ENCODE results near the gene TTC21A. TPM values are rescaled to one million over a fixed set of nuclear protein-coding genes. Genes with fewer than 3 reads are reported as not detected.

Gene TTC21A
- total and polyA plus RNA-seq, 2 experiments from 2014 or later = 1.8 to 2.0 TPM

DNA sequence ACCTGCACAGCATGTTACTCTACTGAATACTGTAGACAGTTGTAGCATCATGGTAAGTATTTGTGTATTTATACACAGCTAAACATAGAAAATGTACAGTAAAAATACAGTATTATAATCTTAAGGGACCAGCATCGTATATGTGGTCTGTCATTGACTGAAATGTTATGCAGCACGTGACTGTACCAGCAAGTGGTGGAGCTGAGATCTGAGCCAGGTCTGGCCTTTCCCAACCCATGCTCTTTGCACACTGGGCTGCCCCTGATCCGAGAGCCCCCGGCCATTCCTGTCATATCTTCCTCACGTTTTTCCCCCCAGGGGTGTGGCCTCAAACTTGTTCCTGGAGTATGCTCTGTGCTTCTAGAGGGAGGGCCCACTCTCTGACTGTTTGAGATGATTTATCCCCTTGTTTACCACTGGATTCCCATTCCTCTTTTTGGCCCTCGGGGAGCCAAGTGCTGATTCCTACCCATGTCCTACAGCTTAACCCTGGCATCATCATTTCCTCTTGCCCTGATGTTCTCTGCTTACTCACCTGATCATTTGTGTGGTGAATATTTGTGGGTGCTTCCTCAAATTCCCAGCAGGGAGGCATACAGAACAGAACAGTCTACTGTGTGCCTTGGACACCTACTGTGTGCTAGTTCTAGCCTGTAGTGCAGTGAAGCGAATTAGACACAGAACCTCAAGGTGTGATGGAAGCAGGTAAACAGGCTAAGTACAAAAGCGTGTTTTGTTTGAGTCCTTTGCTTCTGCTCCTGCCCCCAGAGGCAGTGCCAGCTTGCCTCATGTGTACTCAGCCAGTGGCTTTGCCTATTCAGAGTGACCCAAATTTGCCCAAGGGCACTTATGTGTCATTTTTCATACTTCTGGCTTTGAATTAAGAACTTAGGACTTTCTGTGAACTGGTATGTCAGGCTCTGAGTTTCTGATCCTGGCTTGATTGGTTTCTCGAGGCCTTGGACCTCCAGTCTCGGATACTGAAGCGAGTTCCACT, 24.9 kb downstream of the TTC21A start (continued):
- TF ChIP-seq, protein P1, sequence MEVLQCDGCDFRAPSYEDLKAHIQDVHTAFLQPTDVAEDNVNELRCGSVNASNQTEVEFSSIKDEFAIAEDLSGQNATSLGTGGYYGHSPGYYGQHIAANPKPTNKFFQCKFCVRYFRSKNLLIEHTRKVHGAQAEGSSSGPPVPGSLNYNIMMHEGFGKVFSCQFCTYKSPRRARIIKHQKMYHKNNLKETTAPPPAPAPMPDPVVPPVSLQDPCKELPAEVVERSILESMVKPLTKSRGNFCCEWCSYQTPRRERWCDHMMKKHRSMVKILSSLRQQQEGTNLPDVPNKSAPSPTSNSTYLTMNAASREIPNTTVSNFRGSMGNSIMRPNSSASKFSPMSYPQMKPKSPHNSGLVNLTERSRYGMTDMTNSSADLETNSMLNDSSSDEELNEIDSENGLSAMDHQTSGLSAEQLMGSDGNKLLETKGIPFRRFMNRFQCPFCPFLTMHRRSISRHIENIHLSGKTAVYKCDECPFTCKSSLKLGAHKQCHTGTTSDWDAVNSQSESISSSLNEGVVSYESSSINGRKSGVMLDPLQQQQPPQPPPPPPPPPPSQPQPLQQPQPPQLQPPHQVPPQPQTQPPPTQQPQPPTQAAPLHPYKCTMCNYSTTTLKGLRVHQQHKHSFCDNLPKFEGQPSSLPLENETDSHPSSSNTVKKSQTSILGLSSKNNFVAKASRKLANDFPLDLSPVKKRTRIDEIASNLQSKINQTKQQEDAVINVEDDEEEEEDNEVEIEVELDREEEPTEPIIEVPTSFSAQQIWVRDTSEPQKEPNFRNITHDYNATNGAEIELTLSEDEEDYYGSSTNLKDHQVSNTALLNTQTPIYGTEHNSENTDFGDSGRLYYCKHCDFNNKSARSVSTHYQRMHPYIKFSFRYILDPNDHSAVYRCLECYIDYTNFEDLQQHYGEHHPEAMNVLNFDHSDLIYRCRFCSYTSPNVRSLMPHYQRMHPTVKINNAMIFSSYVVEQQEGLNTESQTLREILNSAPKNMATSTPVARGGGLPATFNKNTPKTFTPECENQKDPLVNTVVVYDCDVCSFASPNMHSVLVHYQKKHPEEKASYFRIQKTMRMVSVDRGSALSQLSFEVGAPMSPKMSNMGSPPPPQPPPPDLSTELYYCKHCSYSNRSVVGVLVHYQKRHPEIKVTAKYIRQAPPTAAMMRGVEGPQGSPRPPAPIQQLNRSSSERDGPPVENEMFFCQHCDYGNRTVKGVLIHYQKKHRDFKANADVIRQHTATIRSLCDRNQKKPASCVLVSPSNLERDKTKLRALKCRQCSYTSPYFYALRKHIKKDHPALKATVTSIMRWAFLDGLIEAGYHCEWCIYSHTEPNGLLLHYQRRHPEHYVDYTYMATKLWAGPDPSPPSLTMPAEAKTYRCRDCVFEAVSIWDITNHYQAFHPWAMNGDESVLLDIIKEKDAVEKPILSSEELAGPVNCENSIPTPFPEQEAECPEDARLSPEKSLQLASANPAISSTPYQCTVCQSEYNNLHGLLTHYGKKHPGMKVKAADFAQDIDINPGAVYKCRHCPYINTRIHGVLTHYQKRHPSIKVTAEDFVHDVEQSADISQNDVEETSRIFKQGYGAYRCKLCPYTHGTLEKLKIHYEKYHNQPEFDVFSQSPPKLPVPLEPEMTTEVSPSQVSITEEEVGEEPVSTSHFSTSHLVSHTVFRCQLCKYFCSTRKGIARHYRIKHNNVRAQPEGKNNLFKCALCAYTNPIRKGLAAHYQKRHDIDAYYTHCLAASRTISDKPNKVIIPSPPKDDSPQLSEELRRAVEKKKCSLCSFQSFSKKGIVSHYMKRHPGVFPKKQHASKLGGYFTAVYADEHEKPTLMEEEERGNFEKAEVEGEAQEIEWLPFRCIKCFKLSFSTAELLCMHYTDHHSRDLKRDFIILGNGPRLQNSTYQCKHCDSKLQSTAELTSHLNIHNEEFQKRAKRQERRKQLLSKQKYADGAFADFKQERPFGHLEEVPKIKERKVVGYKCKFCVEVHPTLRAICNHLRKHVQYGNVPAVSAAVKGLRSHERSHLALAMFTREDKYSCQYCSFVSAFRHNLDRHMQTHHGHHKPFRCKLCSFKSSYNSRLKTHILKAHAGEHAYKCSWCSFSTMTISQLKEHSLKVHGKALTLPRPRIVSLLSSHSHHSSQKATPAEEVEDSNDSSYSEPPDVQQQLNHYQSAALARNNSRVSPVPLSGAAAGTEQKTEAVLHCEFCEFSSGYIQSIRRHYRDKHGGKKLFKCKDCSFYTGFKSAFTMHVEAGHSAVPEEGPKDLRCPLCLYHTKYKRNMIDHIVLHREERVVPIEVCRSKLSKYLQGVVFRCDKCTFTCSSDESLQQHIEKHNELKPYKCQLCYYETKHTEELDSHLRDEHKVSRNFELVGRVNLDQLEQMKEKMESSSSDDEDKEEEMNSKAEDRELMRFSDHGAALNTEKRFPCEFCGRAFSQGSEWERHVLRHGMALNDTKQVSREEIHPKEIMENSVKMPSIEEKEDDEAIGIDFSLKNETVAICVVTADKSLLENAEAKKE (CRISPR knock-in tag; IDR thresholded peaks at IDR 0.05) = no peak
- TF ChIP-seq JUNB (IDR thresholded peaks at IDR 0.05; ENCODE audit: unreplicated experiment) (no peak), EZH2phosphoT487 (IDR thresholded peaks at IDR 0.05; ENCODE audit: unreplicated experiment) (no peak), NANOG (IDR thresholded peaks at IDR 0.05; ENCODE audit: borderline replicate concordance) (no peak), STAT1 (IDR thresholded peaks at IDR 0.05; ENCODE audit: unreplicated experiment) (no peak), CREB1 (CRISPR knock-in tag; IDR thresholded peaks at IDR 0.05; ENCODE audit: low read depth) (no peak), ZNF114 (CRISPR knock-in tag; IDR thresholded peaks at IDR 0.05) (no peak)
- TF ChIP-seq, protein P2, sequence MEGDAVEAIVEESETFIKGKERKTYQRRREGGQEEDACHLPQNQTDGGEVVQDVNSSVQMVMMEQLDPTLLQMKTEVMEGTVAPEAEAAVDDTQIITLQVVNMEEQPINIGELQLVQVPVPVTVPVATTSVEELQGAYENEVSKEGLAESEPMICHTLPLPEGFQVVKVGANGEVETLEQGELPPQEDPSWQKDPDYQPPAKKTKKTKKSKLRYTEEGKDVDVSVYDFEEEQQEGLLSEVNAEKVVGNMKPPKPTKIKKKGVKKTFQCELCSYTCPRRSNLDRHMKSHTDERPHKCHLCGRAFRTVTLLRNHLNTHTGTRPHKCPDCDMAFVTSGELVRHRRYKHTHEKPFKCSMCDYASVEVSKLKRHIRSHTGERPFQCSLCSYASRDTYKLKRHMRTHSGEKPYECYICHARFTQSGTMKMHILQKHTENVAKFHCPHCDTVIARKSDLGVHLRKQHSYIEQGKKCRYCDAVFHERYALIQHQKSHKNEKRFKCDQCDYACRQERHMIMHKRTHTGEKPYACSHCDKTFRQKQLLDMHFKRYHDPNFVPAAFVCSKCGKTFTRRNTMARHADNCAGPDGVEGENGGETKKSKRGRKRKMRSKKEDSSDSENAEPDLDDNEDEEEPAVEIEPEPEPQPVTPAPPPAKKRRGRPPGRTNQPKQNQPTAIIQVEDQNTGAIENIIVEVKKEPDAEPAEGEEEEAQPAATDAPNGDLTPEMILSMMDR (conservative IDR thresholded peaks at IDR 0.05; ENCODE audit: low read depth in 2 of 2) = no peak
- TF ChIP-seq, protein P3, sequence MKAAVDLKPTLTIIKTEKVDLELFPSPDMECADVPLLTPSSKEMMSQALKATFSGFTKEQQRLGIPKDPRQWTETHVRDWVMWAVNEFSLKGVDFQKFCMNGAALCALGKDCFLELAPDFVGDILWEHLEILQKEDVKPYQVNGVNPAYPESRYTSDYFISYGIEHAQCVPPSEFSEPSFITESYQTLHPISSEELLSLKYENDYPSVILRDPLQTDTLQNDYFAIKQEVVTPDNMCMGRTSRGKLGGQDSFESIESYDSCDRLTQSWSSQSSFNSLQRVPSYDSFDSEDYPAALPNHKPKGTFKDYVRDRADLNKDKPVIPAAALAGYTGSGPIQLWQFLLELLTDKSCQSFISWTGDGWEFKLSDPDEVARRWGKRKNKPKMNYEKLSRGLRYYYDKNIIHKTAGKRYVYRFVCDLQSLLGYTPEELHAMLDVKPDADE (IDR thresholded peaks at IDR 0.05) = no peak

Data from GM23338 (cell line).